ENCODE data around the gene GMDS. TPM values are rescaled to one million over a fixed set of nuclear protein-coding genes. Genes with fewer than 3 reads are reported as not detected.

GMDS gene
- polyA plus RNA-seq, 1 of the 3 experiments (the other 2 are of a cell fraction) = 12.3 TPM

GRCh38 chr6:2125158-2125557 is 120.2 kb downstream of the GMDS start:
- H2AFZ ChIP-seq (ENCODE audit: low read depth) = no peak overlapping the region
- no peak for DNase-seq
- H3K4me1 ChIP-seq (ENCODE audit: control insufficient read depth in 1 of 2, insufficient read depth in 2 of 2, low read depth in 1 of 2, low read length in 1 of 2) = peaks cover 0 to 4% of the 10 kb centered on the region in 2 experiments; a peak in 1 of 4 replicates
- TF ChIP-seq TEAD4 (IDR thresholded peaks at IDR 0.05; ENCODE audit: borderline replicate concordance, insufficient read depth) (no peak), TAF1 (IDR thresholded peaks at IDR 0.05; ENCODE audit: borderline replicate concordance, low read depth, low read length) (no peak), ELF1 (IDR thresholded peaks at IDR 0.05) (no peak), YY1 (IDR thresholded peaks at IDR 0.05; ENCODE audit: low read depth) (no peak), NRF1 (IDR thresholded peaks at IDR 0.05; ENCODE audit: low read depth, low read length) (no peak), EZH2phosphoT487 (IDR thresholded peaks at IDR 0.05; ENCODE audit: borderline replicate concordance, low read depth) (no peak), RCOR1 (IDR thresholded peaks at IDR 0.05; ENCODE audit: low read length) (no peak), FOXJ3 (CRISPR knock-in tag; IDR thresholded peaks at IDR 0.05) (no peak), RFX5 (IDR thresholded peaks at IDR 0.05; ENCODE audit: low read length) (no peak), CHD2 (IDR thresholded peaks at IDR 0.05; ENCODE audit: low read length, partially characterized antibody) (no peak), NFIC (IDR thresholded peaks at IDR 0.05; ENCODE audit: borderline replicate concordance) (no peak), GABPA (IDR thresholded peaks at IDR 0.05; ENCODE audit: low read depth) (no peak), FOSL2 (IDR thresholded peaks at IDR 0.05; ENCODE audit: borderline replicate concordance, low read depth) (no peak), FOXM1 (IDR thresholded peaks at IDR 0.05; ENCODE audit: low read depth) (no peak), RXRA (IDR thresholded peaks at IDR 0.05; ENCODE audit: borderline replicate concordance, low read depth) (no peak), REST (IDR thresholded peaks at IDR 0.05; ENCODE audit: low read depth, low read length) (no peak), MXI1 (IDR thresholded peaks at IDR 0.05; ENCODE audit: low read depth, low read length) (no peak), TCF12 (IDR thresholded peaks at IDR 0.05) (no peak)
- TF ChIP-seq, protein P1, sequence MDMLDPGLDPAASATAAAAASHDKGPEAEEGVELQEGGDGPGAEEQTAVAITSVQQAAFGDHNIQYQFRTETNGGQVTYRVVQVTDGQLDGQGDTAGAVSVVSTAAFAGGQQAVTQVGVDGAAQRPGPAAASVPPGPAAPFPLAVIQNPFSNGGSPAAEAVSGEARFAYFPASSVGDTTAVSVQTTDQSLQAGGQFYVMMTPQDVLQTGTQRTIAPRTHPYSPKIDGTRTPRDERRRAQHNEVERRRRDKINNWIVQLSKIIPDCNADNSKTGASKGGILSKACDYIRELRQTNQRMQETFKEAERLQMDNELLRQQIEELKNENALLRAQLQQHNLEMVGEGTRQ (IDR thresholded peaks at IDR 0.05; ENCODE audit: borderline replicate concordance, low read depth, low read length) = no peak
- no peaks in the 10 kb centered on the region for H4K20me1 ChIP-seq (ENCODE audit: insufficient read depth)
- no peaks in the 10 kb centered on the region for H3K9me2 ChIP-seq
- ChIA-PET CTCF (interaction anchor here (1.8 kb wide), 1 partner anchor 21 kb away, joined by 6 read pairs; no protein-coding TSS in a partner anchor), POLR2A (no interaction called here)
- no peak overlapping the region for H3K4me3 ChIP-seq (ENCODE audit: low read depth in 2 of 2, low read length in 1 of 2)
- no peak overlapping the region for H3K9ac ChIP-seq
- no peaks in the 10 kb centered on the region for H3K79me2 ChIP-seq (ENCODE audit: insufficient read depth)
- no peak overlapping the region for H3K4me2 ChIP-seq
- no peaks in the 10 kb centered on the region for H3K9me3 ChIP-seq
- H3F3A ChIP-seq (replicated peaks; ENCODE audit: insufficient read depth) = no peaks in the 10 kb centered on the region
- WGBS (ENCODE audit: low lambda C conversion rate) = 78% methylated on average over 3 of the region's 3 CpGs
- H3K36me3 ChIP-seq (replicated peaks in 1 of 2; ENCODE audit: control insufficient read depth in 1 of 2, insufficient read depth in 2 of 2, low read length in 1 of 2) = no peaks in the 10 kb centered on the region
- no peaks in the 10 kb centered on the region for H3K27me3 ChIP-seq (ENCODE audit: insufficient read depth)
- no peak overlapping the region for H3K27ac ChIP-seq (ENCODE audit: low read depth in 2 of 2, low read length in 1 of 2)

Measured in SK-N-SH (cell line).